Right renal cortex interstitium (tissue), 3 donors: Measurements from ENCODE around the gene XDH. TPM values are rescaled to one million over a fixed set of nuclear protein-coding genes. Genes with fewer than 3 reads are reported as not detected.

Experiments used
- DNase-seq, 3 donors: peaks; one replicate each; pipeline ENCODE4 v3.0.0-alpha.2; 2013; ENCODE audit warnings: low read depth in 3 of 3, low spot score in 2 of 3
- polyA plus RNA-seq, 3 donors: library from polyadenylated mRNA; unstranded; fragments of 120-200 nt; gene quantifications; one replicate each; pipeline ENCODE4 v1.2.1, GENCODE V29; 2013; ENCODE audit not compliant: insufficient read length in 3 of 3

Gene XDH
- polyA plus RNA-seq, 3 donors, result 0.03 to 0.14 (median 0.06) TPM

GRCh38 chr2:31287654-31288053 is 126.9 kb downstream of the XDH start:
- no peak for DNase-seq

- no peak for DNase-seq
Measured at GRCh38 chr2:31286961-31287550, 127.5 kb downstream of the XDH start.

GRCh38 chr2:31286230-31286629 is 128.3 kb downstream of the XDH start:
- DNase-seq, result no peak

Other genes with a start within 250 kb of the XDH start
- gene CAPN14, start 197.2 kb downstream of the XDH start, polyA plus RNA-seq, result under 1 TPM; 0.04 to 0.07 (median 0.06) TPM
- gene EHD3, start 180.6 kb downstream of the XDH start, polyA plus RNA-seq, result 10 to 100 TPM; 33.3 to 49.4 (median 38.6) TPM
- gene SRD5A2, start 166.2 kb upstream of the XDH start, polyA plus RNA-seq, result under 1 TPM; 0.04 to 0.08 (median 0.06) TPM